ENCODE measurements around the gene ITPR3.
"Not testable (repeated sequence)": the region's sequence is repeated elsewhere in the genome, so short reads cannot be mapped to it uniquely, and the experiment has no call there.

ITPR3 gene

GRCh38 chr6:33616113-33616512, 5.0 kb upstream of the ITPR3 start:
- no peak for DNase-seq

GRCh38 chr6:33616913-33617312, 4.2 kb upstream of the ITPR3 start:
- no peak for DNase-seq

GRCh38 chr6:33619166-33619840, 1.8 kb upstream of the ITPR3 start:
- DNase-seq, result no peak

GRCh38 chr6:33620158-33620855, 815 bp upstream of the ITPR3 start:
- DNase-seq, result peak; percentile 24 to 34

- no peak for DNase-seq
Observed at GRCh38 chr6:33621711-33622388, 728 bp downstream of the ITPR3 start.

- no peak for DNase-seq
Observed at GRCh38 chr6:33622456-33623431, 1.6 kb downstream of the ITPR3 start.

GRCh38 chr6:33623895-33624381, 2.8 kb downstream of the ITPR3 start:
- no peak for DNase-seq

- DNase-seq, result no peak
Observed at GRCh38 chr6:33624856-33625255, 3.7 kb downstream of the ITPR3 start.

- no peak for DNase-seq
Observed at GRCh38 chr6:33627876-33628275, 6.8 kb downstream of the ITPR3 start.

- DNase-seq, result no peak
Observed at GRCh38 chr6:33628401-33628964, 7.4 kb downstream of the ITPR3 start.

- DNase-seq, result no peak
Observed at GRCh38 chr6:33630014-33630413, 8.9 kb downstream of the ITPR3 start.

GRCh38 chr6:33631521-33631920, 10.4 kb downstream of the ITPR3 start:
- DNase-seq, result not testable (repeated sequence)

- no peak for DNase-seq
Observed at GRCh38 chr6:33631971-33632557, 10.9 kb downstream of the ITPR3 start.

GRCh38 chr6:33632558-33633039, 11.5 kb downstream of the ITPR3 start:
- peak; percentile 35 to 52 for DNase-seq

- DNase-seq, result no peak
Observed at GRCh38 chr6:33633084-33633461, 12.0 kb downstream of the ITPR3 start.

- DNase-seq, result peak in 1 of 2 experiments; percentile 13
Observed at GRCh38 chr6:33633462-33634158, 12.5 kb downstream of the ITPR3 start.

- no peak for DNase-seq
Observed at GRCh38 chr6:33634161-33634727, 13.1 kb downstream of the ITPR3 start.

GRCh38 chr6:33634946-33635345, 13.8 kb downstream of the ITPR3 start:
- DNase-seq, result no peak

GRCh38 chr6:33636655-33637054, 15.5 kb downstream of the ITPR3 start:
- DNase-seq, result no peak

GRCh38 chr6:33638556-33638955, 17.4 kb downstream of the ITPR3 start:
- no peak for DNase-seq

GRCh38 chr6:33639559-33639958, 18.4 kb downstream of the ITPR3 start:
- no peak for DNase-seq

All from AML-193 (cell line).